Fibroblast of villous mesenchyme (primary cell): ENCODE measurements around the gene PGC. TPM values are rescaled to one million over a fixed set of nuclear protein-coding genes. Genes with fewer than 3 reads are reported as not detected.

Source experiments
- DNase-seq: peaks from one replicate; pipeline ENCODE4 v3.0.0-alpha.2; 2010; ENCODE audit warnings: low read depth
- H3K4me3 ChIP-seq: 2 replicates; pipeline ENCODE4 v1.5.1; 2011; ENCODE audit warnings: low read depth, mild to moderate bottlenecking, low read length
- total RNA-seq: library from RNA; depleted of rRNA; stranded (reverse); fragments of >200 nt; gene quantifications from 2 replicates; pipeline ENCODE4 v1.2.3, GENCODE V29; 2012
- TF ChIP-seq, protein P1 (sequence below): IDR thresholded peaks from 2 replicates; pipeline ENCODE4 v1.5.1; 2012; ENCODE audit warnings: low read depth, mild to moderate bottlenecking, low read length; ENCODE audit not compliant: insufficient read depth

The PGC gene
- total RNA-seq, 1 donor: not detected

DNA sequence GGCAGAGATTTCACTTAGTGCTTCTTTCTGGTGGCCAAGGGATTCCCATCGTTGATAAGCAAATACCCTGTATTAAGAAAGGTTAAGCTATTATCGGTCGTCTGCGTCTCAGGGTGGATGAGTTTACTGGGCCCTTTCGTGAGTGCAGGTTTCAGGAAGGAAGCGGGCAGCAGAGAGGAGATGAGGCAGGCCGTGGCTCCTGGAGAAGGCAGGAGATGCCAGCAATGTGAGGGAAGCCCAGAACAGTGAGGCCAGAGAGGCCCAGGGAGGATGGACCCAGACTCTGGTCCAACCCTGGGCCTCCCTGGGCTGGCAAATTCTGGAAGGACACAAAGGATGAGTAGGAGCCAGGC, 23.0 kb downstream of the PGC start:
- no peak overlapping the region for H3K4me3 ChIP-seq
- peak; percentile 45 for DNase-seq
- TF ChIP-seq, protein P1, sequence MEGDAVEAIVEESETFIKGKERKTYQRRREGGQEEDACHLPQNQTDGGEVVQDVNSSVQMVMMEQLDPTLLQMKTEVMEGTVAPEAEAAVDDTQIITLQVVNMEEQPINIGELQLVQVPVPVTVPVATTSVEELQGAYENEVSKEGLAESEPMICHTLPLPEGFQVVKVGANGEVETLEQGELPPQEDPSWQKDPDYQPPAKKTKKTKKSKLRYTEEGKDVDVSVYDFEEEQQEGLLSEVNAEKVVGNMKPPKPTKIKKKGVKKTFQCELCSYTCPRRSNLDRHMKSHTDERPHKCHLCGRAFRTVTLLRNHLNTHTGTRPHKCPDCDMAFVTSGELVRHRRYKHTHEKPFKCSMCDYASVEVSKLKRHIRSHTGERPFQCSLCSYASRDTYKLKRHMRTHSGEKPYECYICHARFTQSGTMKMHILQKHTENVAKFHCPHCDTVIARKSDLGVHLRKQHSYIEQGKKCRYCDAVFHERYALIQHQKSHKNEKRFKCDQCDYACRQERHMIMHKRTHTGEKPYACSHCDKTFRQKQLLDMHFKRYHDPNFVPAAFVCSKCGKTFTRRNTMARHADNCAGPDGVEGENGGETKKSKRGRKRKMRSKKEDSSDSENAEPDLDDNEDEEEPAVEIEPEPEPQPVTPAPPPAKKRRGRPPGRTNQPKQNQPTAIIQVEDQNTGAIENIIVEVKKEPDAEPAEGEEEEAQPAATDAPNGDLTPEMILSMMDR: no peak

DNA sequence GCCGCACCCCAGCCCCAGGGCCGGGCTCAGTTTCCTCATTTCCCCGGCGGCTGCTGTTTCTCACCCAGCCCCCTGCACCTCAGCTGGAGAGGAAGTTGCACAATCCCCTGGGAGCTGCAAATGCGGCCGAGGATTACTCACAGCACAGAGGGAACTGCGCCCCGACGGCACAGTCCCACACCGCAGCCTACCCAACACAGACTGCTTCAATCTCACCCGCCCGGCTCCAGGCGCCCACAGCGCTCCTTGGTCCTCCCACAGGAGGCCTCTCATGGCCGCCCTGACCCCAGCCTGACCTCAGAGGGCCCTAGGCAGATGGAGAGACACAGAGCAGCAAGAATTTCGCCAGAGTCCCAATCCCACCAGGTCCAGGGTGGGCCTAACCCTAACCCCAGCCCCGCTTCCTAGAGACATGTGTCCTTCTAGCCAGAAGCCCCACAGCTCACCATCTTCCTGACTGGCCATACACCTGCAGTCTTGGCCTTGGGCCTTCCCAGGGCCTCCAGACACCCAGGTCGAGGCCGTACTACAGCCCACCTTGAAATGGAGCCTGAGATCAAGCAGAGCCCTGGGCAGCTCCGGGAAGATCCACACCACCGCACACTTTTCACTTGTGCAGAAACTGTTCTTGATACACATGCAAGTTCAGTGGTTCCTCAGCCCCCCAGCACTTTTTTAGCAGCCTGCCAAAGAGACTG, 23.5 kb downstream of the PGC start:
- DNase-seq: peak; percentile 95
- H3K4me3 ChIP-seq: peak overlapping the region; percentile 45

DNA sequence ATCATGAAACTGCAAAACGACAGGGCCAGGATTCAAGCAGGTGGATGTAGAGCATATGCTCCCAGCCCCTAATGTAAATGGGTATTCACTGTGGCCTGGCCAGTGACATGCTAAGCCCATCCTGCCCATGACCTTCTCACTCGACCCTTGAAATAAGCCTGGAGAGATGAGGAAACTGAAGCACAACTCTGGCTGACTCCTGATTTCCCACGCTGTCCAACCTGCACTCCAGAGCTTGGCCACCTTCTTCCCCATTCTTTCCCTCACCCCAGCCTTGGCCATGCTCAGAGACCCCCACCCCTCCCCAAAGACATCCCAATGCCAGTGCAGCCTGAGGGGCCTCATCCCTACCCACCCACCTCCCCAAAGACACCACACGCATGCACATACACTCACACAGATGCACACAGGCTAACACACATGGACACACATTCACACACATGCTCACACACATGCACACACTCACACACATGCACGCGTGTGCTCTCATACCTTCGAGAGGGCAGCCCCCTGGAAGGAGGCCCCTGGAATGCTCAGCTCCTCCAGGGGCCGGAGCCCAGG, 24.1 kb downstream of the PGC start:
- peak; percentile 46 for DNase-seq
- TF ChIP-seq, protein P1: no peak
- peak overlapping the region; percentile 45 for H3K4me3 ChIP-seq

More for the DNA sequence above, 23.5 kb downstream of the PGC start:
- TF ChIP-seq, protein P1: peak; percentile 12

DNA sequence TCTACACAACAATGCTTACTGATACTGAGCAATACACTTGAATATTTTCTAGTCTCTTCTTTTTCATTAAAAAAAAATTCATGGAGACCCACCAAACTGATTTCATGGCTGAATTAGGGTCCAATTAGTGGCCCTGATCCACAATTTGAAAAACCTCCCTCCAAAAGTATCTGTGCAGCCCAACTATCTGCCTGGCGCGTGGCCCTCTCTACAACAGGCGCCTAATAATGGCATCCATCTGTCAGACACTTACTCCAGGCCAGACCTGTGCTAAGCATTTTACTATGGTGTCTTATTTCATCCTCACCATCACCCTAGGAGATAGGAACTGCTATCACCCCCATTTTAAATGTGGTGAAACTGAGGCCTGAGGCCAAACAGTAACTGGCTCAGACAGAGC, 25.8 kb downstream of the PGC start:
- DNase-seq: no peak
- no peak overlapping the region for H3K4me3 ChIP-seq
- TF ChIP-seq, protein P1: no peak

DNA sequence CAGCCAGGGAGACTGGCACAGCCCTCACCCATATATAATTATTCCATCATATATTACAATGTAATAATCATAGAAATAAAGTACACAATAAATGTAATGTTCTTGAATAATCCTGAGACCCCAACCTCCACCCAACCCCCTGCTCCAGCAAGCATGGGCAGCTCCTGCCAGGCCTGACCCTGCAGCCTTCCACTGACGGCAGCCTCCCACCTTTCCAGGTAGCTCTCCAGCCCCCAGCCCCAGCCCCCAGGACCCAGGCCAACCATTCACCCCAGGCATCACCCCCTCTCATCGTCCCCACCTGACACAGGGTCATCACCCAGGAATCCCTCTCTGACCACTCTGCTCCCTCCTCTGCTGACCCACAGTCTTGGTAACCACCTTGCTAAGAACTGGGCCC, 26.4 kb downstream of the PGC start:
- DNase-seq: no peak
- TF ChIP-seq, protein P1: no peak

DNA sequence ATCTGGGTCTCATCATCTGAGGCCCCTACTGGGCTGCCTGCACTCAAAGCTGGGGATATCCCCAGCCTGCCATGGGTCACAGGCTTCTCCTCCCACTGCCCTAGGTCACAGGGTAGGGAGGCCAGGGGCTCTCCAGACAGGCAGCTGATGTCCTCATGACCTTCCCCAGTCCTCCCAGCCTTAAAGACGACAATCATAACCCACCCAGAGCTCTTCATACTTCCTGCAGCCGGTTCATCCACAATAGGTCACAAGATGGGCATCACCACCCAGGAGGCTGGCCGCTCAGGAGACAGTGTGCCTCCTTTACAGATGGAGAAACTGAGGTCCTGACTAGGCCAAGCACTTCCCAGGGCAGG, 27.0 kb downstream of the PGC start:
- no peak for DNase-seq
- TF ChIP-seq, protein P1: no peak
- H3K4me3 ChIP-seq: no peak overlapping the region

More for the DNA sequence above, 26.4 kb downstream of the PGC start:
- no peak overlapping the region for H3K4me3 ChIP-seq
